ENCODE data around the gene MBOAT1.
A peak's percentile ranks its signal among the peaks of the same experiment; 100 is the strongest.

The MBOAT1 gene

GRCh38 chr6:20092071-20092566 is 120.2 kb downstream of the MBOAT1 start:
- DNase-seq: peak; percentile 4

GRCh38 chr6:20086992-20087391 is 125.3 kb downstream of the MBOAT1 start:
- no peak for DNase-seq

DNA sequence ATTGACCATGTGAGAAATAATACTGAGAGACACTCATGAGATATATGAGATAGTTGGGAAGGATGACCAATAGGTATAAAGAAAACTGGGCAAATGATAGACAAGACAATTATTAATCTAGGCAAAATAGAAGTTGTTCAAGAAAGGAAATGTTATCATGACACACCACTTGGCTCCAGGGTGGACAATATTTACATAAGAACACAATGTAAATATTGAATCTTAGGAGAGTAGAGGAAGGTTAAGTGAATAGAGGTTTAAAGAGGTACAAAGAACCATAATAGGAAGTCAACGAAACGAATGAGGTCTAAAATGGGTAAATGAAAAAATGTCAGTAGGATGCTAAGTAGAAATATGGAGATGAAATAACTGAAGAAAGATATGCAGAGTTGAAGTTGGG is 126.5 kb downstream of the MBOAT1 start:
- no peak for DNase-seq

- DNase-seq: no peak
Observed at GRCh38 chr6:20084411-20084810, 127.9 kb downstream of the MBOAT1 start.

DNA sequence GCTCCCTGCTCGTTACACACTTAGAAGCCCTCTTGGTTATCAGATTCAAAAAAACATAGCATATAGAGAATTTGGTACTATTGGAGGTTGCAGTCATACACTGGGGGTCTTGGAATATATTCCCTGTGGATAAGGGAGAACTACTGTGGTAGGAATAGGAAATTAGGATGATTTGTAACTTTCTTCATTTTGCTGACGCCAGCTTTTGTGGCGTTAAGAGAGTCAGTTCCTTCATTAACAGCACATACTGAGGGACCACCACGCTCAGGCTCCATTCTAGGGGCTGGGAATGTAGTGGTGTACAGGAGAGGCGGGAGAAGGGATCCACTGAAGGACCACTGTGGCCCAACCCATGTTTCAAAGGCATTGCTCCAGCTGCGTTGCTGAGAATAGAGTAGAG is 140.3 kb downstream of the MBOAT1 start:
- no peak for DNase-seq

GRCh38 chr6:20070047-20070446 is 142.2 kb downstream of the MBOAT1 start:
- DNase-seq: no peak

DNA sequence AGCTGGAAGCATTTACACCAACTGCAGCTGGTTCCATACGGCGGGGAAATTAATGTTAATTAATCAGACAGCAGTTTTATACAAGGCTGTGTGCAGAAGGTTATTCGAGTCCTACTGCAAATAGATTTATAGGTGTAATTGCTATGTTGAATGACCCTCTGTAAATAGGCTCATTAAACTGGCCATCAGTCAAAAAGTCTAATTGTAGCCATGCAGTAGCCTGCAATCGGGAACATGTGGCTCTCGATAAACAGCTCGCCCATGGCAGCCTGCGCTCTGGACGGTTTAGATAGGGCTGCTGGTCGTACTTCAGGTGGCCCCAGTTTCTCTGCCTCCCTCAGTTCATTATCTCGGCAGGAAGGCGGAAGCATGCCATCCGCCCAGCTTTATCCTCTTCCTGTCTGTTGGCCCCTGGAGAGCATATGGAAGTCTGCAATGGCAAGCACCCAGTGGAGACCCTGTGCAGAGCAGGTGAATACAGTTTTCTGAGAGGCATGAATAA is 143.2 kb downstream of the MBOAT1 start:
- DNase-seq: no peak

- DNase-seq: no peak
Observed at GRCh38 chr6:20068421-20068988, 143.8 kb downstream of the MBOAT1 start.

DNA sequence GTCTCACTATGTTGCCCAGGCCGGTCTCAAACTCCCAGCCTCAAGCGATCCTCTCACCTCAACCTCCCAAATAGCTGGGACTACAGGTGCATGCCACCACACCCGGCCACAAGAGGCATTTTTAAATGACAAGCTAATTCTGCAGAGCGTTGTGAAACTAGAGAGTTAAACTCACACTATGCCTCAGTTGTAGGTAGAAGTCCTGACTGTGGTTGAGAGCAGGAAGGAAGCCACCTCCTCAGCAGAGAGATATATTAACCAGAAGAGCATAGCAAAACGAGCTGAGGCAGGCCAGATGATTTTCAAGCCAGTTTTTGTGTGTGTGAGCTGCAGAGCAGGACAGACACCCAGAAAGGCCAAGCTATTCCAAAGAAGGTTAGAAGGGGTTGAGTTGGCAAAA is 150.3 kb downstream of the MBOAT1 start:
- DNase-seq: no peak

- no peak for DNase-seq
Observed at GRCh38 chr6:20060252-20060651, 152.0 kb downstream of the MBOAT1 start.

- peak; percentile 28 for DNase-seq
Observed at GRCh38 chr6:20058912-20059311, 153.4 kb downstream of the MBOAT1 start.

DNA sequence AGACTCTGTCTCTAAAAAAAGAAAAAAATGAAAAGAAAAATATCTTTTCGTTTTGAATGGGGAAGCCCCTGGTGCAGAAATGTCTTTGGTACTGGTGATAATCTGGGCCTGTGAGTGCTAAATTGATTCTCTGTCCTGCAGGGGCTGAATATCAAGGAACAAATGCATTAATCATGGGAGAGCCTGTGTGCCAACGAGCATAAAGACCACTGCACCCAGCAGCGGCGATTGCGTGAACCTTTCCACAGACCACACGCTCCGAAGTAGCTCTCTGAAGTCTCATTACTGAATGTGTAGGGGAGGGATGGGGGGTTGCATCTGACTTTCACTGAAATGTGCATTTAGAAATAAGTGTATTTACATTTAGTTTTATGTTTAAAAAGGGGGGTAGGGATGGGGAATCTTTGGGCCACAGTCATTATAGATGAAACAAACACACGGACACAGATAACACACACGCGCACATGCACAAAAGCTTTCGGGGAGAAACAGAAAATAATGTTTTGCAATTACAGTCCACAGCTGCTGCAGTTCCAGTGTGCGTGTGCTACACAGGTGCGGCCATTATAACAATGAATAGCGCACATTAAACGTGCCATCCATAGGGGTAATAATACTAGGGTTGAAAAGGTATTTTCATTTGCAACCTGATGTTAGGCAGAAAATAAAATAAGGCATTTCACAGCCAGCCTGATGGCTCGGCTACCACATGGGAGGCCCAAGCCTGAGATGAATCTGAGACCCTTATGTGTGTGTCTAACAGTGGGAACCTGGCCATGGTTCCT is 154.0 kb downstream of the MBOAT1 start:
- no peak for DNase-seq

DNA sequence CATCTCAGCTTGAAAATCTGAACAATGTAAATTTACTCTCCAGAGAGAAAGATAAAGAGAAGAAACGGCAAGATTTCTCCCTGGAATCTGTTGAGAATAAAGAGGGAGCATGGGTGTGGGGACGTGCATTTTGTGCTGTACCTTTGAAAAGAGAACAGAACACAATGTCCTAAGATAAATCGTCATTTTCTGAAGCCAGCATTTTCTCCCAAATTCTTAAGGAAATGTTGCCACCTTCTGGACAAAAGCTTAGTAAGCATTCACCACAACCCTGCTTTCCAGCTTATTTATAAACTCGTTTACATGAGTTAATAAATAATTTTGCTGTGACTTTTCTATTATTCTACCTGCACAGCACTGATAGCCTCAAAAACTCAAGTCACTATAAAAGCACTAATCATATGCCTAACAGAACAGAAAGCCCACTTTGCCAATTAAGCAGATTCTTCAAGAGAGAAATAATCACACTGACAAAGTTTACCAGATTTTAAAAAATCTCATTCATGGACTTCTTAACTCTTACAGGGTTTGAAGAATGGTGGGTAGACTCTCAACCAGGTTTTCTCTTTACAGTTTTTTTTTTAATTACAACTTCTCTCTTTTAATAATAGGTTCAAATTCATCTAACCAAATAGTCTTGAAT is 155.8 kb downstream of the MBOAT1 start:
- peak; percentile 17 for DNase-seq

DNA sequence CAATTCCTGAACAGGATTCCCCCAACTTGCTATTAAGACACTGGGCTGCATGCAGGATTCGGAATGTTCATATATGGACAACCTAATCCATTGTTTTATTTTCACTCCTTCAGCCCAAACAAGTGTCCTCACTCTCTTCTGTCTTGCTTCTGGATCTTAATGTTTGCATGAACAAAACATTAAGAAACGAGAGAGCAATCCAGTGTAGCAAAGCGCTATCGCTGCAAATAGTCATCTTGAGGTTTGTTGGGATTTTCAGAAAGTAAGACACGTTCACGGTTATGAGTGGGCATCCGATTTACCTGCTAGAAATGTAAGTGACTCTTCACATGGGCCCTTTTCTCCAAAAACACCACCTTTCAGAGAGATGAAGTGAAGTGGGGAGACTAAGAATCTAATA is 156.4 kb downstream of the MBOAT1 start:
- no peak for DNase-seq
